Upper lobe of left lung (tissue), 4 donors: ENCODE measurements around the gene PRSS56.

Experiments used
- CTCF ChIP-seq, 6 experiments: fragments of 450-650 bp in 4 of 6; fragments of 200-600 bp in 2 of 6; sonication (generic) in 2 of 6; IDR thresholded peaks; one replicate each; pipeline ENCODE4 v1.5.1; 2016 to 2019; ENCODE audit warnings: antibody characterized with exemption in 6 of 6
- EP300 ChIP-seq, 4 donors: sonication (generic); formaldehyde crosslinking; IDR thresholded peaks; one replicate each; pipeline ENCODE4 v1.5.1; 2017; ENCODE audit warnings: antibody characterized with exemption in 4 of 4, control low read depth in 2 of 4
- POLR2A ChIP-seq, 4 donors: fragments of 450-650 bp; IDR thresholded peaks; one replicate each; pipeline ENCODE4 v1.5.1; 2016 to 2017; ENCODE audit warnings: antibody characterized with exemption in 4 of 4, mild to moderate bottlenecking in 2 of 4
- POLR2AphosphoS5 ChIP-seq, 2 donors: sonication (generic); formaldehyde crosslinking; IDR thresholded peaks; one replicate each; pipeline ENCODE4 v1.5.1; 2017; ENCODE audit warnings: antibody characterized with exemption in 2 of 2

GRCh38 chr2:232550354-232551249, 30.4 kb downstream of the PRSS56 start, which contains the start of the genes EIF4E2 and TIGD1:
- TF ChIP-seq POLR2AphosphoS5 (IDR thresholded peaks at IDR 0.05), result peak; percentile 72 to 90
- peak; percentile 22 to 74 (median 60) for TF ChIP-seq CTCF (IDR thresholded peaks at IDR 0.05)
- TF ChIP-seq POLR2A (IDR thresholded peaks at IDR 0.05), result peak in 3 of 4 donors; percentile 55 to 87 (median 73)
- peak in 1 of 4 donors; percentile 49 for TF ChIP-seq EP300 (IDR thresholded peaks at IDR 0.05)
